Neural progenitor cell (in vitro differentiated cells): ENCODE results near the gene DHH. TPM values are rescaled to one million over a fixed set of nuclear protein-coding genes. Genes with fewer than 3 reads are reported as not detected.

Source experiments
- DNase-seq: peaks from one replicate; pipeline ENCODE4 v3.0.0-alpha.2; 2016; ENCODE audit warnings: low spot score
- H2AFZ ChIP-seq: fragments of 200-600 bp; sonication (generic); replicated peaks from 2 replicates; pipeline ENCODE4 v1.6.1; 2016; ENCODE audit warnings: antibody characterized with exemption
- H3F3A ChIP-seq: fragments of 200-600 bp; sonication (generic); 2 replicates; pipeline ENCODE4 v1.6.1; 2016; ENCODE audit warnings: antibody characterized with exemption, low read depth
- H3K27ac ChIP-seq: fragments of 200-600 bp; sonication (generic); 2 replicates; pipeline ENCODE4 v1.5.1; 2016; ENCODE audit warnings: mild to moderate bottlenecking
- H3K27me3 ChIP-seq: fragments of 200-600 bp; sonication (generic); 2 replicates; pipeline ENCODE4 v1.6.1; 2016; ENCODE audit warnings: mild to moderate bottlenecking, moderate library complexity
- H3K36me3 ChIP-seq: fragments of 200-600 bp; sonication (generic); 2 replicates; pipeline ENCODE4 v1.5.1; 2016
- H3K4me1 ChIP-seq: fragments of 200-600 bp; sonication (generic); 2 replicates; pipeline ENCODE4 v1.6.1; 2016; ENCODE audit warnings: mixed run types
- H3K4me2 ChIP-seq: fragments of 200-600 bp; sonication (generic); 2 replicates; pipeline ENCODE4 v1.6.1; 2016
- H3K4me3 ChIP-seq: fragments of 200-600 bp; sonication (generic); 2 replicates; pipeline ENCODE4 v1.5.1; 2016
- H3K79me2 ChIP-seq: fragments of 200-600 bp; sonication (generic); 2 replicates; pipeline ENCODE4 v1.6.1; 2016; ENCODE audit warnings: low read depth
- H3K9ac ChIP-seq: fragments of 200-600 bp; sonication (generic); 2 replicates; pipeline ENCODE4 v1.6.1; 2016
- H3K9me3 ChIP-seq: fragments of 200-600 bp; sonication (generic); 2 replicates; pipeline ENCODE4 v1.5.1; 2016; ENCODE audit warnings: low read depth
- H4K20me1 ChIP-seq: fragments of 200-600 bp; sonication (generic); 2 replicates; pipeline ENCODE4 v1.6.1; 2016; ENCODE audit warnings: low read depth
- H3K27ac Mint-ChIP-seq: 3 replicates; pipeline ENCODE4 v1.8.0; 2021; ENCODE audit warnings: mixed read lengths
- H3K27me3 Mint-ChIP-seq: 2 replicates; pipeline ENCODE4 v1.8.0; 2022; ENCODE audit warnings: low read depth, mild to moderate bottlenecking, inconsistent platforms, moderate library complexity, mixed read lengths; ENCODE audit not compliant: insufficient read depth
- H3K36me3 Mint-ChIP-seq: 3 replicates; pipeline ENCODE4 v1.8.0; 2021; ENCODE audit warnings: mixed read lengths
- H3K4me1 Mint-ChIP-seq: 3 replicates; pipeline ENCODE4 v1.8.0; 2021; ENCODE audit warnings: mixed read lengths
- H3K4me3 Mint-ChIP-seq: 3 replicates; pipeline ENCODE4 v1.8.0; 2021; ENCODE audit warnings: mild to moderate bottlenecking, moderate library complexity, mixed read lengths
- H3K9me3 Mint-ChIP-seq: 3 replicates; pipeline ENCODE4 v1.8.0; 2020; ENCODE audit warnings: mixed read lengths
- CTCF ChIP-seq: fragments of 200-600 bp; sonication (generic); IDR thresholded peaks from 2 replicates; pipeline ENCODE4 v1.5.1; 2017; ENCODE audit warnings: antibody characterized with exemption, mild to moderate bottlenecking
- EZH2 ChIP-seq: fragments of 200-600 bp; sonication (generic); IDR thresholded peaks from 2 replicates; pipeline ENCODE4 v1.6.1; 2017; ENCODE audit warnings: antibody characterized with exemption, mild to moderate bottlenecking, moderate library complexity
- EZH2phosphoT487 ChIP-seq: fragments of 200-600 bp; sonication (generic); IDR thresholded peaks from 2 replicates; pipeline ENCODE4 v1.6.1; 2017; ENCODE audit warnings: antibody characterized with exemption
- total RNA-seq: library from RNA; depleted of rRNA; stranded (reverse); fragments of >200 nt; gene quantifications from 2 replicates; pipeline ENCODE4 v1.2.3, GENCODE V29; 2015; ENCODE audit warnings: low replicate concordance

Gene DHH
- total RNA-seq, 1 donor from 2014 or later, result not detected

GRCh38 chr12:49044660-49045059 is 49.9 kb downstream of the DHH start:
- Histone ChIP-seq H3K36me3 (no peaks in the 10 kb centered on the region), H3K27ac (no peak overlapping the region), H3K4me1 (no peaks in the 10 kb centered on the region), H3K9me3 (no peaks in the 10 kb centered on the region), H3K4me2 (no peak overlapping the region), H3K9ac (no peak overlapping the region), H3F3A (no peaks in the 10 kb centered on the region), H2AFZ (no peak overlapping the region), H4K20me1 (peaks cover 29% of the 10 kb centered on the region), H3K4me3 (no peak overlapping the region), H3K79me2 (no peaks in the 10 kb centered on the region), H3K27me3 (no peaks in the 10 kb centered on the region)
- Mint-ChIP-seq H3K27ac (no peak overlapping the region), H3K36me3 (peaks cover 54% of the 10 kb centered on the region), H3K4me3 (no peak overlapping the region), H3K4me1 (no peaks in the 10 kb centered on the region), H3K9me3 (no peaks in the 10 kb centered on the region), H3K27me3 (peaks cover 9% of the 10 kb centered on the region)
- no peak for DNase-seq
- TF ChIP-seq EZH2phosphoT487 (no peak), CTCF (no peak), EZH2 (no peak)

GRCh38 chr12:49043856-49044258 is 50.7 kb downstream of the DHH start:
- no peak overlapping the region for H3K4me2 ChIP-seq
- Mint-ChIP-seq H3K27ac (no peak overlapping the region), H3K4me3 (no peak overlapping the region), H3K9me3 (no peaks in the 10 kb centered on the region), H3K36me3 (peaks cover 53% of the 10 kb centered on the region), H3K4me1 (no peaks in the 10 kb centered on the region), H3K27me3 (peaks cover 7% of the 10 kb centered on the region)
- H3F3A ChIP-seq, result no peaks in the 10 kb centered on the region
- H3K9me3 ChIP-seq, result no peaks in the 10 kb centered on the region
- H3K4me1 ChIP-seq, result no peaks in the 10 kb centered on the region
- DNase-seq, result peak; percentile 78
- no peak overlapping the region for H3K4me3 ChIP-seq
- TF ChIP-seq CTCF (peak; percentile 77), EZH2 (no peak)
- H4K20me1 ChIP-seq, result peaks cover 26% of the 10 kb centered on the region
- H3K27me3 ChIP-seq, result no peaks in the 10 kb centered on the region
- H3K27ac ChIP-seq, result no peak overlapping the region
- no peaks in the 10 kb centered on the region for H3K79me2 ChIP-seq
- H2AFZ ChIP-seq, result no peak overlapping the region
- no peaks in the 10 kb centered on the region for H3K36me3 ChIP-seq
- H3K9ac ChIP-seq, result no peak overlapping the region

GRCh38 chr12:49043241-49043640 is 51.4 kb downstream of the DHH start:
- Mint-ChIP-seq H3K4me3 (peak overlapping the region; percentile 30), H3K27ac (no peak overlapping the region), H3K36me3 (peaks cover 52% of the 10 kb centered on the region), H3K9me3 (no peaks in the 10 kb centered on the region), H3K4me1 (no peaks in the 10 kb centered on the region), H3K27me3 (peaks cover 10% of the 10 kb centered on the region)
- no peak overlapping the region for H3K4me3 ChIP-seq
- H3K36me3 ChIP-seq, result no peaks in the 10 kb centered on the region
- no peak overlapping the region for H2AFZ ChIP-seq
- H3K4me1 ChIP-seq, result no peaks in the 10 kb centered on the region
- H3K79me2 ChIP-seq, result no peaks in the 10 kb centered on the region
- H3K9me3 ChIP-seq, result no peaks in the 10 kb centered on the region
- no peak overlapping the region for H3K27ac ChIP-seq
- H3K4me2 ChIP-seq, result no peak overlapping the region
- no peak overlapping the region for H3K9ac ChIP-seq
- H3K27me3 ChIP-seq, result no peaks in the 10 kb centered on the region
- DNase-seq, result no peak
- no peaks in the 10 kb centered on the region for H3F3A ChIP-seq
- TF ChIP-seq EZH2 (no peak), CTCF (no peak), EZH2phosphoT487 (no peak)
- peaks cover 21% of the 10 kb centered on the region for H4K20me1 ChIP-seq
